DOHH2 (cell line): ENCODE results near the gene UNC80.

Experiments
- CTCF ChIP-seq: fragments of 200-600 bp; sonication (generic); IDR thresholded peaks from one replicate; pipeline ENCODE4 v1.5.1; 2014; ENCODE audit warnings: antibody characterized with exemption, mild to moderate bottlenecking, low read depth, low read length; ENCODE audit not compliant: poor library complexity, severe bottlenecking
- EZH2phosphoT487 ChIP-seq: fragments of 200-600 bp; sonication (generic); IDR thresholded peaks from 2 replicates; pipeline ENCODE4 v1.6.1; 2017; ENCODE audit warnings: borderline replicate concordance, mild to moderate bottlenecking, antibody characterized with exemption, low read length, moderate library complexity, mixed read lengths

- TF ChIP-seq EZH2phosphoT487: no peak
- TF ChIP-seq CTCF: no peak
These were observed 275.3 kb downstream of the UNC80 start for GRCh38 chr2:210046851-210047500.
